HG03342 (cell line): Measurements from ENCODE around the gene CAMKMT.

ENCODE experiments used
- ATAC-seq: cut with Tn5 transposase; IDR thresholded peaks from one replicate; pipeline ENCODE4 v1.9.1; 2021; ENCODE audit warnings: mild to moderate bottlenecking, moderate library complexity; ENCODE audit not compliant: unreplicated experiment

CAMKMT gene

DNA sequence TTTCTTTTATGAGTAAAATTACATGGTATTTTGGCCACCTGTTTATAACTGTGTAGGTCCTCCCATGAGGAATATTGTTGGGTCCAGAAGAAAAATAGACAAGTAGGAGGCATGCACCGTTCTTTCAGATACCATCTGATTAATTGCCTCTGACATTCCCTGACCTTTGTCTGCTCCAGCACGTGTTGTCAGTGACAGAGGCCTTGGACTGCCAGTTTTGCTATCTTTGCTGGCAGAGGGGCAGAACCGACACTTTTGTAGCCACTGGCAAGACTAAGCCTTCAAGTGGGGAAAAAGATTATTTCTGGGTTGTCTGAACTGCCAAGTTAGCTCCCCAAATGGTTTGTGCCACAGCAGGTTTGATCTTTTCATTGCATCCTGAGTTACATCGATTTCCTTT is 276.9 kb downstream of the CAMKMT start:
- no peak for ATAC-seq

DNA sequence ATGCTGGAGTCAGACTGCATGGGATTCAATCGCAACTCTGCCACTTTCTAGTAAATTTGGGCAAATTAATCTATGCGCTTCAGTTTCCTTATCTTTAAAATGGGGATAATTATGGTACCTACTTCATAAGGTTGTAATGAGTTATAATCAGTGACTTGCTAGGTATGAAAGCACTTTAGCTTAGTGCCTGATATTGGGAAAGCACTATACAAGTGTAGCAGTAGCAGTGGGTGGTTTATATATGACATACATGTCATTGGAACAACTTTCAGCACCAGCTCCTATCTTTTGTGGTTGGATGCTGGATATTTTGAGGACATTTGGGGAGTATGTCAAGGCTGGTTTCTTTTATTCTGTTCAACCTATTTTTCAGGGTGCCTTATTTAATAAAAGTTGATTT is 277.7 kb downstream of the CAMKMT start:
- ATAC-seq, result no peak

DNA sequence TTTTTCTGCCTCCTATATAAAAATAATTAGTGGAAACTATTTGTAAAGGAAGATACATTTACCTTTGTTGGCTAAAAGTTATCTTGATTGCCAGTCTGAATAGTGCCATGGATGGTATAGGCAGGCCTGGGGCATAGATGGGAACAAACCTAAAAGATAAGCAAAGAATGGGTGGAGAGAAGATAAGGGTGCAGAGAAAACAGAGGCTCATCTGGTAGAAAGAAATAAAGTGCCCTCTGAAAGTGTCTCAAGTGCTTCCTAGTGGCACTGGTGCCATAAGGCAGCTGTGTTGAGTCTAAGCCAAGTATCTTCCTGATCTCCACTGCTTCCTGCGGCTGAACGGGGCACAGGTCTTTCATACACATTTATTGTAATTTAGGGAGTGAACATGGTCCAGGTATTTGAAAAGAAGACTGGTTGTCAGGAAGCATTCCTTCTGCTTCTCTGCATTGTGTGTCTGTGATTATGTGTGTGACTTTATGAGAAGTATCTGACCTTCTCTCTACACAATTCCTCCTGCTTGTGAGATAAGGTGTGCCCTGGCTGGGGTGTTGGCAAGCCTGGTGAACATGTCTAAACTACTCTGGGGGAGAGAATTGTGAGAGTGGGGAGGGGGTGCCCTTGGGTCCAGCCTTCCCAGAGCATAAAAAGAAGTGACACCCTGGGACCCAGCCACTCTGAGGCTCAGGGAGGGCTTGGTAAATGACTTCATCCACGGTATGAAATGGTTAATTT is 280.5 kb downstream of the CAMKMT start:
- ATAC-seq, result no peak

DNA sequence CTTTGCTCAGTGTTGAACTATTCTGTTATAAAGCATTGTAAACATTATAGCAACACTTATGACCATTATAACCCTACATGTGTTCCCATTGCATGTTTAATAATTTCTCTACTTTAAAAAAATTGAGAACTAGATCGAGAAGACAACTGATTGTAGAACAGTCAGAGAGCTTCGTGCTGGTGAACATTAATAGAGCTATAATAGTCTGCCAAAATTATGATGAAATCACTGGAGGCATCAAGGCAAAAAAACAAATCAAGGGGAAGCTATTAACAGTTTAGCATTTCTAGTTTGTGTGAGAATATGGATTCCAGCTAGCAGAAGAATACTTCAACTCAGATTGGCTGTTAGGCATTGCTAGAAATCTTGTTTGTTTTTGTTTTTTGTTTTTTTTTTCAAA is 284.2 kb downstream of the CAMKMT start:
- ATAC-seq, result no peak

DNA sequence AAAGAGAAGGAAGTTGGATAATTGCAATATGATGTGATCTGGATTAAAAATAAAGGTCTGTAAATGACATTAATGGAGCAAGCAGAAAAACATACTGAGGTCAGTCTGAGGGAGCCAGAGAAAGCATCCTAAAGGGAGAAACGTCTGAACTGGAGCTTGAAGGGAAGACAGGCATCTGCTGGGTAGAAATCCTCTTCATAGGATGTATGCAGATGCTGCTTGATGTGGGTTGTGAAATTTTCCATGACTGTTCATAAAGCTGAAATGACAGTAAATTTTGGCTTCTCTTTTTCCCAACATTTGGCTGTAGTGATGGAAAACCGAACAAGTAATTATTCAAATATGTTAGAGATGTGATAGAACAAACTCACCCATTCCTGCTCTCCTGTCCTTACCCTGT is 287.6 kb downstream of the CAMKMT start:
- no peak for ATAC-seq

DNA sequence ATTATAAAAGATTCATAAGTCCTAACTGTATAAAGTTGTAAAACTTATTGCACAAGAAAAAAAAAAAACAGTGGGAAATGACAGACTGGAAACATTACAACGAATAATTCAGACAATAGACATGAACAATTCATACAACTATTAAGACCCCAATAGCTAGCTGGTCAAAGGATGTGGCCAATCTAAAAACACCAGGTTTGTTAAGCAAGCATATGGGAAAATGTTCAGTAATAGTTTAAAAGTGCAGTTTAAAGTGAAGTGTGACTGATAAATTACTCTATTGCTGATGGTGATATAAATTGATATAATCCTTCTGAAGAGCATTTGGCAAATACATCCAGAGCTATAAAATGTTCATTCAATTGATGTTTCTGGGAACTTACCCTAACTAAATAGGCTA is 289.0 kb downstream of the CAMKMT start:
- ATAC-seq, result no peak

DNA sequence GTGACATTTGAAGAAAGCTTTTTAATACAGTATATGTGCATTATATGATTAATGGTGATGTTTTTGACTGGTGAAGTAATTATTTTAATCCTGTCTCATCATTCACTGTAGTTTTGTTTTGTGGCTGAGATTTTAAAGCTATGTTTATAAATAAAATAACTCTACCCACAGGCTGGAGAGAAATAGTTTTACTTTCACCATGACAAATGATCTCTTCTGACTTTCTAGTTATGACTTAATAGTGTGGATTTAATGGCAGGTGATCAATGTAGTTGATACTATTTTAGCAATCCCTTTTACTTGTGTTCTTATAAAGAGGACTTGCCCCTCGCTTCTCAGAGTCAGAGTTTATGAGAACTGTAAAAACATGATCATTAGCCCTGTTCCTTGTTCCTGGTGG is 290.2 kb downstream of the CAMKMT start:
- ATAC-seq, result no peak

DNA sequence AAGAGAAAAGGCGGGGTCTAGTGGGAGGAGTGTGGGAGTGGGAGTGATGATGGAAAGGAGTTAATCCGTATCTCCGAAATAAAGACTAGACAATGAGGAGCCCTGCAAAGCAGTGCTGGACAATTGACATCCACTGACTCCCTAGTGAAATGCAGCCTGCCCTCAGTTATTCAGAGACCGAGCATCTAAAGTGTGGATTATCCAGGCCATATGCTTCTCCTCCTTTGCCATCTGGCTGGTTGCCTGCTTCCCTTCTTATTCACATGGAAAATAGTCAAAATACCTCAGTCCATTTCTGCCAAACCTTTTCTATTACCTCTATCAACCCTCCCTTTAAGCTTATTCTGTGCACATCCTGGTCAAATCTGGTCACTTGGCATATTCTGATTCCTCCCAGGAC is 291.0 kb downstream of the CAMKMT start:
- no peak for ATAC-seq

DNA sequence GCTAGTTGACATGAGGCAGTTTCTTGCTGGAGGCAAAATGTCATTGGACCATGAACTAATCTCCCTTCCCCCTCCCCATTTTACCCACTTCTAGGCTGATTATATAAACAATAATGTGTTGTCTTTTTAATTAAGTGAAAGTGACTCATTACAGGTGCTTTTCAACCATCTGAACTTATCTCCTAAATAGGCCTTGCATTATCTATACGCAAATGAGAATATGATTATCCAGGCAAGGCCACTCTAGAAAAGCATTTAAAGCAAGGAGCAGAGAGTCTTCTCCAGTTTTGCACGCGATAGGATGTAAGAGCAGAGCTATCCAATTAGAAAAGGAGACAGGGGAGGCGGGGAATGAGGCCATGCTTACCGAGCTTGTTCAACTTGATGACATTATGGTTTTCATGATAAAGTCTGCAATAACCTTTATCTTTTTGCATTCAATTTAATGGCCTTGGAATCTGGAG is 293.7 kb downstream of the CAMKMT start:
- ATAC-seq, result no peak

DNA sequence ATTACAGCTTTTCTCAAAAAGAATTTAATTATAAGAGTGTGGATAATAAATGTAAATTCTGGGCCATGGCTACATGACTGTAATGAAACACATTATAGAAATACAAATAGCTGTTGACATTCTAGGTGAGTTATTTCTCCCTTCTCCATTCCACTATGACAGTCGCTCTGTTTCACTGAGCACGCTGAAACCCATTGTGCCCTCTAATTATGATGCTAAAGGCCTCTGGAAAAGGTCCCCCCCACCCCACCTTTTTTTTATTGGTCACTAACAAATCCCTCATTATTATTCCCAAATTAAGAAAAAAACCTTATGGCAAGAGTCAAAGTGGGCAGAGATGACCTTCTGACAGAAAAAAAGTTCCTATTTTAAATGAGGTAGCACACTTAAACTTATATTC is 294.7 kb downstream of the CAMKMT start:
- no peak for ATAC-seq

DNA sequence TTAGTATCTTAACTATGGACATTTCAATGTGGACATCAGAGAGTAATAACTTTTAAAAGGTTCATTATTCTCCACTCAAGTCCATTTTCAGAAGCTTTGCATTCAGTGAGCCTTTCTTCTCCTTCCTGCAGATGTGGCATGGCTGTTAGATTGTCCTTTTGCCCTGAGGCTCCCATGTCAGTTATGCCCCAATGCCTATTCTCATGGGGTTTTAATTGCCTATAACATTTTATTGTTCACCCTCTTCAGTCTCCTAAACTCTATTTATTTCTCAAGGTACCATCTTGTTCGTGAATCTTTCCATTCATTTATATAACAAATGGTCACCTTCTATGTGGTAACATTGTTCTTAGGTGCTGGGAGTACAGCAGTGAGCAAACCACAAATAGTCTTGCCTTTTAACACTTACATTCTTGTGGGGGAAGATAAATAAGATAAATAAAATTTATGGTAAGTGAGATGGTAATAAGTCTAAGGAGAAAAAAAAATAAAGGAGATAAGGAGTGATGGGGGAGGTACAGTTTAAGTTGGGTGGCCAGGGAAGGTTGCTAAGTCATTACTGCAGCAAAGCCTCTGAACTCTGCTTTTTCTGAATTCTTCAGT is 301.8 kb downstream of the CAMKMT start:
- no peak for ATAC-seq

DNA sequence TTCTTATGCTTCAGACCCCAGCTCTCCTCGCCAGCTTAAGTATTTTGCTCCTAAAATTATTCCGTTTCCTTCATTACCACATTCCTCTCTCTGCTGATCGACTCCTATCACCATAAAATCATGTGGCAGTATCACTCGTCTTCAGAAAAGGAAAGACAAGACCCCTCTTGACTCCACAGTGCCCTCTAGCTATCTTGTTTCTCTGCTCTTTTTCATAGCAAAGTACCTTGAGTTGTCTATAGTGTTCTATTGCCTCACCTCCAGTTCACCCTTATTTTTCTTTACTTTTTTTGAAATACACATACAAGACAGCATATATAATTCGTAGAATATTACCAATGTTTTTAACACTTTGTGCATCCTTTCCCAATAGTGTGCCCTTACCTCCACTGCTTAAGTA is 306.6 kb downstream of the CAMKMT start:
- ATAC-seq, result no peak

DNA sequence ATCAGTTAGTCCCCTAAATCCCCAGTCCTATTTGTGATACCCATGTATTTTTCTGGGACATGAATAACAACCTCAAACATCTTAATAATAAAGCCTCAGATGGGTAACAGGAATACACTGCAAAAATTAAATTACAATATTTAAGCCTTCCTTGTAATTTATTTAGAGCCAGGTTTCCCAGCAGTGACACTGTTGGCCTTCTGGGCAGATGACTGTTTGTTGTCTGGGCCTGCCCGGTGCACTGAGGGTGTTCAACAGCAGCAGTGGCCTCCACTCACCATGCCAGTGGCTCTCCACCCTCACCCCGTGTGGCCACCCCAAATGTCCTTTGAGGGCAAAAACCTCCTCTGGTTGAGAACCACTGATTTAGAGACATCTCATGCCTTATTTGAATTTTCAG is 309.5 kb downstream of the CAMKMT start:
- ATAC-seq, result no peak

DNA sequence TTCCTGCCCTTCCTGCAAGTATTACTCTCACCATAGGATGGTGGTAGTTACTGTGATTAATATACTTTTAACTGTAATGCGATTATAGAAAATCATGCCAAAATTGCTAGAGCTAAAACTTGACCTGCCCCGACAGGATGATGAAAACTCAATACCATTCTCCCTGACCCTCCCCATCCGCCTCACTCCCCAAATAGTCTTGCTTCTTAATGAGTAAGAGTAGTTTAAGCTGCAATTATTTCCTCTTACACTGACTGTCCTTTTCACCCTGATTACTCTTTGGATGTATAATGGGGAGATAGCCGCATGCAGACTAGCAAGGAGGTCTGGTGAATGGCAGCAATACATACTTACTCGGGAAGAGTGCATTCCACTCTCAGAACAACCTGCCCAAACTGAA is 310.2 kb downstream of the CAMKMT start:
- ATAC-seq, result no peak

DNA sequence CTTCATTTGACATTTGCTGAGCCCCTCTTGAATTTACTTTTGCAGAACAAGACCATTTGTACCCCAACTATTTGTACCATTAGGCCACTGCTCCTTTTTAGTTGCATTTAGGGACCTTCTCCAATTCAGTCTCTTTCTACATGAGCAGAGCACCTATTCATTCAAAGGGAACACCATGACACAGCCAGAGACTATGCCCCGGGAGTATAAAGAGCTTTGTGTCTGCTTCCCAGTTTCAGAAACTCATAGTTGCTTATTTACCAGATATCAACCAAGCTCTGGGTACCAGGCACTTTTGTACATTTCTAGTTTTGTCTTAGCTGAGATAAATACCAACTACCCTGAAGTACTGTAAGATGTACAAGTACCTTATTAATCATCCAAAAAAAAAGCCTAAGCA is 310.7 kb downstream of the CAMKMT start:
- no peak for ATAC-seq

DNA sequence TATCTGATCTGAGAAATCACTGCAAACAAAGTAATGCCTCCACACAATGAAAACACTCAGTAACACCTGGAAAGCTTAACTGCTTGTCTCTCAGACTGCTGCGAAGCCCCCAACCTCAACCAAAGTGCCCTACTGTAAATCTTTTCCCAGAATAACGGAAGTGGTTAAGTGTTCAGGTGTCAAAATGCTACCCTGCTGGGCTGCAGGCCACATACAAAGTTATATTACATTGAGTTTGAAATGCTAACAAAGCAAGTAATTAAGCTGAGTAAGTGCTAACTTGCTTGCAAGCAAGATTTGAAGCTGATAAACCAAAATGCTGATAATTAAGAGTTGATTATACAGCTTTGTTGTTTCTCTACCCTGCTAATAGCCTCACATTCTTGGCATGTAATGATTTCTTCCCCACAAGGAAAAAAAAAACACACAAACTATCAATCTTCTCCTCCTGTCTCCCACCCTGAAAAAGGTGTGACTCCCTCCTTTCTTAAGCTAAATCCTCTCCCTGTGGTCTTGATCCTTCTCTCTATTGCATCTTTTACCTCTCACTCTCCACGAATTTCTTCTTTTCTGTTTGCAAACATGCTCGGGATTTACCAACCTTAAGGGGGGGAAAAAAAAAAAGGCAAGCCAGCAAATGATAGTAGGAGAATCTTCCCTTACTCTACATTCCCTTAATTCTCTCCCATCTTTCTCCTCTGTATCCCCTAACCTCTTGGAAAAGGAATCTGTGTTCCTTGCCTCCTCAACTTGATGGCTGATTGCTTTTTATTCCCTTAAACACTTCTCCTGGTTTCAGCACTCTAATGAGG is 312.9 kb downstream of the CAMKMT start:
- no peak for ATAC-seq

DNA sequence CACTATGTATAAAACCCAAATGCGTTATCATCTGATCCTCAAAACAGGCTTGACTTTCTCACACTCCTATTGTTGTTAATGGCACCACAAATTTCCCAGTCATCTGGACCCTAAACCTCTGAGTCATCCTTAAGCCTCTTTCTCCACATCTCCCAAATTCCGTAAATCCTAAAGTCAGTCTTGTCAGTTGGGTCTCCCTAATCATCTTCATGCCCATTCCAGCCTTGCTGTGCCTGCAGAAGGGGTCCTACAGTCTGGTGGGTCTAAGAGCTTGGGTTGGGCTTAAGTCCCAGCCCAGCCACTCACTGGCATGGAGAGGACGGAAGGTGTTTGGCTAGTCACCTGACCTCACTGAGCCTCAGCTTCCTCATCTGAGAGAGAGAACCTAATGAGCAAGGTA is 314.6 kb downstream of the CAMKMT start:
- no peak for ATAC-seq

DNA sequence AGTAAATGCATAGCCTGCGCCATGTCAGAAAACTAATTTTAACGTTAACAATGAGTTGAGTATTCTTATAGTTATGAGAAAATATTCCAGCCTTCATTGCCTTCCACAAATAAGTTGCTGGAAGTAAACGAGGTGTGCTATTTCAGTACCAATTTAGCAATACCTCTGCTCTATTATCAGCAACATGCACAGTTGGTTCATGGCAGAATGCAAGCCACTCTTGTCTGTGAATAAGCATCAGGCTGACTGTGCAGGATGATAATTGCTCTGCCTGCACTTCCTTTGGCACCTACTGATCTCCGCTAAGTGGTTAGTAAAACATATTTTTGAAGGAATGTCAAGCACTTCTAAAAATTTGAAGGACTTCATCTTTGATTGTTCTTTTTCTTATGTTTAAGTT is 317.8 kb downstream of the CAMKMT start:
- ATAC-seq, result no peak

DNA sequence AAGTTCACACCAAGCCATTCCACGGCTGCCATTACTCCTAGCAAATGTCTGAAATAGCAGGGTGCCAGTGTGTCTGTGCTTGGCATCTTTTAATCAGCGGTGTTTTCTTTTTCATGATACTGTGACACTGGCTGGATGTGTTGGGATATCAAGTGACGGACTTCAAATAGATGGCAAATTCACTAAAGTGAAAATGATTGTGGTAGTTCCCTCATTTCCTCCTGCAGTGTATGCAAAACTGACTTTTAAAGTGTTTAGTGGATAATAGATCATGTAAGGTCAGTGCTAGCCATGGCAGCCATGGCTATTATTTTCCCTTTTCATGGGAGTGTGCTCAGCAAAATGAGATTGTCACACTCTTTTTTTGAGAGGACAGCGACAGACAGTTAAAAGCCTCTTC is 318.2 kb downstream of the CAMKMT start:
- ATAC-seq, result no peak

DNA sequence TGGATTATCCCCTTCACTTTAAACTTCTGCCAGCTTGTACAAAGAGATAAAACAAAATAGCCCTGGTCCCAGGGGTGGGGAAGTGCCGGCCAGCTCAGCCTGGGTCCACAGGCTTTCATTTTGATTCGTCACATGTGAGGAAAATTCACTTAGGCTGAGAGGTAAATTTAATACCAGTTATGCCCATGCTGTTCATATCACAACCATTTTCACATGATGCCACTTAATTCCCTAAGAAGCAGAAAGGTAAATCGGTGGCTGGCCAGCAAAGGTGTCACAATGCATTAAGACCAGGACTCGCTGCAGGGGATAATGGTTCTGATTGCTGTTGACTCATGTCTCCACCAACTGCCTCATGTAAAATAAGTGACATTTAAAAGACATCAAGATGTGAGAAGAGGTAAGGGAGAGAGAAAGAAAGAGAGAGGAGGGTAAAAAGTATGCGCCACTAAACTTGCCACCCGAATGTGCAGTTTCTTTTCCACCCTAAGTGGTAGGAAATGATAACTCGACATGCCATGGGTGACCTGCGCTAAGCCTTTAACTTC is 318.8 kb downstream of the CAMKMT start:
- ATAC-seq, result no peak

DNA sequence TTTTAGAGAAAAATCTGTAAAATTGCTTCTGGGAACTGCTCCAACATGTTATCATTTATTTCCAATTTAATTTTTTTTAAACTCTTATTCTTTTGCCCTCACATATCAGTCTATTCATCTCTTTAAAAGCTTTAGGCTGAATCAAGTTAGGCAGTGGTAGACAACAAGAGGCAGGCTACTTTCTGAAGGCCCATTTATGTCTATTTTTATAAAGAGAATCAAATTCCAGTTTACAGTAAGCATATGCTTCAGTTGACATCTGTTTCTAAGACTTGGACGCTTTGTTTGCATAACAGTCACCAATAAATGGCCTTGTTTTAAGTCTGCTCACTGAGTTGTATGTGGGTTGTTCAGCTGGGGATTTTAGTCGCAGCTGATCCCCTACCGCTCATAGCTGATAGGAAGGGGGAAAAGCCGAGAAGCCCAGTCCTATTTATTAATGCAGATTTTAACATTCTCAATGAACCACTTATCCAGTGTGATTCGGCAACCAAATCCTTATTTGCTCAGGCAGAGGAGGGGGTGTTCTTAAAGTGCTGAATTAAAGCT is 319.3 kb downstream of the CAMKMT start:
- ATAC-seq, result no peak
